Non-pigmented ciliary epithelial cell (primary cell): ENCODE data around the gene ARHGEF4.
"Not testable (repeated sequence)": the region's sequence is repeated elsewhere in the genome, so short reads cannot be mapped to it uniquely, and the experiment has no call there.

Source experiments
- DNase-seq: peaks from one replicate; pipeline ENCODE4 v3.0.0-alpha.2; 2010; ENCODE audit warnings: low read depth

ARHGEF4 gene

GRCh38 chr2:130976591-130977237 is 140.0 kb downstream of the ARHGEF4 start:
- DNase-seq = no peak

GRCh38 chr2:130977461-130978050 is 140.8 kb downstream of the ARHGEF4 start:
- DNase-seq = no peak

GRCh38 chr2:130981667-130982066 is 145.0 kb downstream of the ARHGEF4 start:
- no peak for DNase-seq

GRCh38 chr2:130985206-130985780 is 148.6 kb downstream of the ARHGEF4 start:
- no peak for DNase-seq

GRCh38 chr2:130985831-130986649 is 149.3 kb downstream of the ARHGEF4 start:
- no peak for DNase-seq

GRCh38 chr2:130986890-130987493 is 150.3 kb downstream of the ARHGEF4 start:
- DNase-seq = no peak

GRCh38 chr2:130987519-130988425 is 151.1 kb downstream of the ARHGEF4 start:
- DNase-seq = no peak

GRCh38 chr2:130991446-130991845 is 154.7 kb downstream of the ARHGEF4 start:
- DNase-seq = not testable (repeated sequence)

GRCh38 chr2:130992003-130992402 is 155.3 kb downstream of the ARHGEF4 start:
- not testable (repeated sequence) for DNase-seq

GRCh38 chr2:130996691-130997090 is 160.0 kb downstream of the ARHGEF4 start:
- no peak for DNase-seq

GRCh38 chr2:130997198-130997597 is 160.5 kb downstream of the ARHGEF4 start:
- no peak for DNase-seq

GRCh38 chr2:130998561-130998960 is 161.8 kb downstream of the ARHGEF4 start:
- no peak for DNase-seq

GRCh38 chr2:131004446-131005209 is 167.9 kb downstream of the ARHGEF4 start:
- no peak for DNase-seq

- no peak for DNase-seq
Measured at GRCh38 chr2:131005216-131005935, 168.7 kb downstream of the ARHGEF4 start.

GRCh38 chr2:131006561-131006960 is 169.8 kb downstream of the ARHGEF4 start:
- no peak for DNase-seq

- no peak for DNase-seq
Measured at GRCh38 chr2:131008967-131009366, 172.3 kb downstream of the ARHGEF4 start.

- no peak for DNase-seq
Measured at GRCh38 chr2:131009713-131010475, 173.2 kb downstream of the ARHGEF4 start.

- no peak for DNase-seq
Measured at GRCh38 chr2:131010566-131010965, 173.9 kb downstream of the ARHGEF4 start.

- no peak for DNase-seq
Measured at GRCh38 chr2:131011486-131011885, 174.8 kb downstream of the ARHGEF4 start.
